ENCODE results near the gene ANKRD22. TPM values are rescaled to one million over a fixed set of nuclear protein-coding genes. Genes with fewer than 3 reads are reported as not detected.

Gene ANKRD22
- total and polyA plus RNA-seq, 4 donors, result 0.38 to 1.0 (median 0.43) TPM

DNA sequence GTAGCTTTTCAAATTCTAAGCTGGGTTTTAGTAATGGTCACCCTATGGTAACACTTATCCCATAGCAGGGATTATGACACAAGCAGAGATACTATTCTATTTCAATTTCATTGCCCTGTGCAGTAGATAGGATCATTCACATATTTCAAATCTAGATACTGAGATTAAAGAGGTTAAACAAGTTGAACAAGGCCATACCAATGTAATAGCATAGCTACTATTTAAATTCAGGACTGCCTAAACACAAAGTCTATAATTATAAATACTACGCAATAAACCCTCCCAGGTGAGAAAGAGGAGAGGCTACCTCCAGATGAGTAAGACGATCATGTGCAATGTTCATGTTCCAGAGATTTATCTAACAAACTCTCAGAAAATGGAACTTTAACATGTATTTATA, 48.0 kb downstream of the ANKRD22 start:
- Histone ChIP-seq H3K9ac (ENCODE audit: low read depth in 1 of 2, low read length in 2 of 2) (no peak overlapping the region), H3K27ac (ENCODE audit: low read depth in 1 of 2, low read length in 2 of 2) (no peak overlapping the region), H3K9me3 (ENCODE audit: control insufficient read depth in 4 of 4, low read length in 3 of 4) (no peaks in the 10 kb centered on the region), H3K27me3 (ENCODE audit: control insufficient read depth in 4 of 4, insufficient read depth in 4 of 4, low read length in 3 of 4) (no peaks in the 10 kb centered on the region), H3K4me1 (ENCODE audit: control insufficient read depth in 4 of 4, insufficient read depth in 4 of 4, low read length in 3 of 4) (no peaks in the 10 kb centered on the region), H3K4me3 (ENCODE audit: low read depth in 1 of 3, low read length in 3 of 3) (no peak overlapping the region), H3K36me3 (ENCODE audit: control insufficient read depth in 4 of 4, insufficient read depth in 3 of 4, low read depth in 1 of 4, low read length in 3 of 4) (no peaks in the 10 kb centered on the region)
- DNase-seq (ENCODE audit: low spot score), result no peak
- WGBS, result 86% methylated on average over 2 of the region's 2 CpGs
- TF ChIP-seq HNF4G (IDR thresholded peaks at IDR 0.05) (no peak), JUND (IDR thresholded peaks at IDR 0.05) (no peak), EGR1 (IDR thresholded peaks at IDR 0.05; ENCODE audit: low read depth in 2 of 2) (no peak), GABPA (IDR thresholded peaks at IDR 0.05 in 1 of 2, conservative IDR thresholded peaks at IDR 0.05 in 1 of 2) (no peak), NR2F2 (IDR thresholded peaks at IDR 0.05) (no peak)
- TF ChIP-seq, protein P1, sequence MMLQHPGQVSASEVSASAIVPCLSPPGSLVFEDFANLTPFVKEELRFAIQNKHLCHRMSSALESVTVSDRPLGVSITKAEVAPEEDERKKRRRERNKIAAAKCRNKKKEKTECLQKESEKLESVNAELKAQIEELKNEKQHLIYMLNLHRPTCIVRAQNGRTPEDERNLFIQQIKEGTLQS (IDR thresholded peaks at IDR 0.05), result no peak
- TF ChIP-seq, protein P2, sequence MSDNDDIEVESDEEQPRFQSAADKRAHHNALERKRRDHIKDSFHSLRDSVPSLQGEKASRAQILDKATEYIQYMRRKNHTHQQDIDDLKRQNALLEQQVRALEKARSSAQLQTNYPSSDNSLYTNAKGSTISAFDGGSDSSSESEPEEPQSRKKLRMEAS (IDR thresholded peaks at IDR 0.05), result no peak

DNA sequence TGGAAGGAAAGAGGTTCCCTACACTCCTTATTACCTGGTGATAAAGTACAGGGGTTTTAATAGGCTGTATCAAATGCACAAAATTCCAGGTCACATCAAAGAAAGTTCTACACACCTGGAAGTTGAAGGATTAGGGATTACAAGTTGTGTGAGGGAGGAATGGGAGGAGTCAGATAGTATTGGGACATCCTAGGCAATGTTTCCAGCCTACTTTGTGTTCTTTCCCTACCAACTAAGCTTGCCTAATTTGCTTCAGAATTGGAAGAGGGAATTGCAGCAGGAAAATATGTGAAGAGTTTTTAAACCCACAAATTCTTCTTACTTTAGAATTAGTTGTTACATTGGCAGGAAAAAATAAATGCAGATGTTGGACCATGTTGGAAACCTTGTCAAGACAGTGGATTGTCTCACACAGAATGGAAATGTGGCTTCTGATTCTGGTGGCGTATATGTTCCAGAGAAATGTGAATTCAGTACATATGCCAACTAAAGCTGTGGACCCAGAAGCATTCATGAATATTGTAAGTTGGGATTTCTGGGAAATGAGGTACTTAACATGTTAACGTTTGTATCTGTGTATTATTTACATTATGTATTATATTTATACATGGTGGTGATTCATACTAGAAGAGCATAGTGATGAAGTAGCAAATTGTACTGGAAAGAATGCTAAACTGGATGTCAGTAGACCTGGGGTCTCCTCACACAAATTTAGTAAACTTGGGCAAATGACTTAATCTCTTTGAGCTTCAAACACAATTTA, 48.9 kb downstream of the ANKRD22 start, which contains the start of gene LIPM:
Gene LIPM (plus strand): TSS at position 208 of the 763 bp plus-strand sequence. CDS start 167 bp downstream, at position 375.
- H3K4me1 ChIP-seq (ENCODE audit: control insufficient read depth in 4 of 4, insufficient read depth in 4 of 4, low read length in 3 of 4), result no peaks in the 10 kb centered on the region
- H3K27ac ChIP-seq (ENCODE audit: low read depth in 1 of 2, low read length in 2 of 2), result no peak within 1 kb of the TSS
- TF ChIP-seq, protein P2 (IDR thresholded peaks at IDR 0.05), result no peak
- TF ChIP-seq JUND (IDR thresholded peaks at IDR 0.05) (no peak), FOXA1 (IDR thresholded peaks at IDR 0.05) (no peak), NR2F2 (IDR thresholded peaks at IDR 0.05) (no peak), GABPA (IDR thresholded peaks at IDR 0.05 in 1 of 2, conservative IDR thresholded peaks at IDR 0.05 in 1 of 2) (no peak), YY1 (IDR thresholded peaks at IDR 0.05) (no peak), RAD21 (IDR thresholded peaks at IDR 0.05) (no peak), RXRA (IDR thresholded peaks at IDR 0.05) (no peak), HNF4G (IDR thresholded peaks at IDR 0.05) (no peak), FOXA2 (IDR thresholded peaks at IDR 0.05) (no peak), HNF4A (conservative IDR thresholded peaks at IDR 0.05) (no peak), TAF1 (conservative IDR thresholded peaks at IDR 0.05) (no peak), SP1 (IDR thresholded peaks at IDR 0.05) (no peak), EGR1 (IDR thresholded peaks at IDR 0.05; ENCODE audit: low read depth in 2 of 2) (no peak)
- TF ChIP-seq, protein P3, sequence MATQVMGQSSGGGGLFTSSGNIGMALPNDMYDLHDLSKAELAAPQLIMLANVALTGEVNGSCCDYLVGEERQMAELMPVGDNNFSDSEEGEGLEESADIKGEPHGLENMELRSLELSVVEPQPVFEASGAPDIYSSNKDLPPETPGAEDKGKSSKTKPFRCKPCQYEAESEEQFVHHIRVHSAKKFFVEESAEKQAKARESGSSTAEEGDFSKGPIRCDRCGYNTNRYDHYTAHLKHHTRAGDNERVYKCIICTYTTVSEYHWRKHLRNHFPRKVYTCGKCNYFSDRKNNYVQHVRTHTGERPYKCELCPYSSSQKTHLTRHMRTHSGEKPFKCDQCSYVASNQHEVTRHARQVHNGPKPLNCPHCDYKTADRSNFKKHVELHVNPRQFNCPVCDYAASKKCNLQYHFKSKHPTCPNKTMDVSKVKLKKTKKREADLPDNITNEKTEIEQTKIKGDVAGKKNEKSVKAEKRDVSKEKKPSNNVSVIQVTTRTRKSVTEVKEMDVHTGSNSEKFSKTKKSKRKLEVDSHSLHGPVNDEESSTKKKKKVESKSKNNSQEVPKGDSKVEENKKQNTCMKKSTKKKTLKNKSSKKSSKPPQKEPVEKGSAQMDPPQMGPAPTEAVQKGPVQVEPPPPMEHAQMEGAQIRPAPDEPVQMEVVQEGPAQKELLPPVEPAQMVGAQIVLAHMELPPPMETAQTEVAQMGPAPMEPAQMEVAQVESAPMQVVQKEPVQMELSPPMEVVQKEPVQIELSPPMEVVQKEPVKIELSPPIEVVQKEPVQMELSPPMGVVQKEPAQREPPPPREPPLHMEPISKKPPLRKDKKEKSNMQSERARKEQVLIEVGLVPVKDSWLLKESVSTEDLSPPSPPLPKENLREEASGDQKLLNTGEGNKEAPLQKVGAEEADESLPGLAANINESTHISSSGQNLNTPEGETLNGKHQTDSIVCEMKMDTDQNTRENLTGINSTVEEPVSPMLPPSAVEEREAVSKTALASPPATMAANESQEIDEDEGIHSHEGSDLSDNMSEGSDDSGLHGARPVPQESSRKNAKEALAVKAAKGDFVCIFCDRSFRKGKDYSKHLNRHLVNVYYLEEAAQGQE (IDR thresholded peaks at IDR 0.05), result no peak
- TF ChIP-seq, protein P1 (IDR thresholded peaks at IDR 0.05), result no peak
- TF ChIP-seq, protein P4, sequence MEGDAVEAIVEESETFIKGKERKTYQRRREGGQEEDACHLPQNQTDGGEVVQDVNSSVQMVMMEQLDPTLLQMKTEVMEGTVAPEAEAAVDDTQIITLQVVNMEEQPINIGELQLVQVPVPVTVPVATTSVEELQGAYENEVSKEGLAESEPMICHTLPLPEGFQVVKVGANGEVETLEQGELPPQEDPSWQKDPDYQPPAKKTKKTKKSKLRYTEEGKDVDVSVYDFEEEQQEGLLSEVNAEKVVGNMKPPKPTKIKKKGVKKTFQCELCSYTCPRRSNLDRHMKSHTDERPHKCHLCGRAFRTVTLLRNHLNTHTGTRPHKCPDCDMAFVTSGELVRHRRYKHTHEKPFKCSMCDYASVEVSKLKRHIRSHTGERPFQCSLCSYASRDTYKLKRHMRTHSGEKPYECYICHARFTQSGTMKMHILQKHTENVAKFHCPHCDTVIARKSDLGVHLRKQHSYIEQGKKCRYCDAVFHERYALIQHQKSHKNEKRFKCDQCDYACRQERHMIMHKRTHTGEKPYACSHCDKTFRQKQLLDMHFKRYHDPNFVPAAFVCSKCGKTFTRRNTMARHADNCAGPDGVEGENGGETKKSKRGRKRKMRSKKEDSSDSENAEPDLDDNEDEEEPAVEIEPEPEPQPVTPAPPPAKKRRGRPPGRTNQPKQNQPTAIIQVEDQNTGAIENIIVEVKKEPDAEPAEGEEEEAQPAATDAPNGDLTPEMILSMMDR (IDR thresholded peaks at IDR 0.05; ENCODE audit: low read depth, low read length, missing input control), result no peak
- TF ChIP-seq, protein P5, sequence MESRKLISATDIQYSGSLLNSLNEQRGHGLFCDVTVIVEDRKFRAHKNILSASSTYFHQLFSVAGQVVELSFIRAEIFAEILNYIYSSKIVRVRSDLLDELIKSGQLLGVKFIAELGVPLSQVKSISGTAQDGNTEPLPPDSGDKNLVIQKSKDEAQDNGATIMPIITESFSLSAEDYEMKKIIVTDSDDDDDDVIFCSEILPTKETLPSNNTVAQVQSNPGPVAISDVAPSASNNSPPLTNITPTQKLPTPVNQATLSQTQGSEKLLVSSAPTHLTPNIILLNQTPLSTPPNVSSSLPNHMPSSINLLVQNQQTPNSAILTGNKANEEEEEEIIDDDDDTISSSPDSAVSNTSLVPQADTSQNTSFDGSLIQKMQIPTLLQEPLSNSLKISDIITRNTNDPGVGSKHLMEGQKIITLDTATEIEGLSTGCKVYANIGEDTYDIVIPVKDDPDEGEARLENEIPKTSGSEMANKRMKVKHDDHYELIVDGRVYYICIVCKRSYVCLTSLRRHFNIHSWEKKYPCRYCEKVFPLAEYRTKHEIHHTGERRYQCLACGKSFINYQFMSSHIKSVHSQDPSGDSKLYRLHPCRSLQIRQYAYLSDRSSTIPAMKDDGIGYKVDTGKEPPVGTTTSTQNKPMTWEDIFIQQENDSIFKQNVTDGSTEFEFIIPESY (IDR thresholded peaks at IDR 0.05), result no peak
- no peaks in the 10 kb centered on the region for H3K27me3 ChIP-seq (ENCODE audit: control insufficient read depth in 4 of 4, insufficient read depth in 4 of 4, low read length in 3 of 4)
- H3K9ac ChIP-seq (ENCODE audit: low read depth in 1 of 2, low read length in 2 of 2), result no peak within 1 kb of the TSS
- H3K9me3 ChIP-seq (ENCODE audit: control insufficient read depth in 4 of 4, low read length in 3 of 4), result no peaks in the 10 kb centered on the region
- no peak for DNase-seq (ENCODE audit: low spot score)
- H3K4me3 ChIP-seq (ENCODE audit: low read depth in 1 of 3, low read length in 3 of 3), result no peak within 1 kb of the TSS
- 83% methylated on average over 2 of the region's 2 CpGs for WGBS
- no peaks in the 10 kb centered on the region for H3K36me3 ChIP-seq (ENCODE audit: control insufficient read depth in 4 of 4, insufficient read depth in 3 of 4, low read depth in 1 of 4, low read length in 3 of 4)

Measured in liver (tissue), 9 donors.